ENCODE data around the gene LY9.

Gene LY9

DNA sequence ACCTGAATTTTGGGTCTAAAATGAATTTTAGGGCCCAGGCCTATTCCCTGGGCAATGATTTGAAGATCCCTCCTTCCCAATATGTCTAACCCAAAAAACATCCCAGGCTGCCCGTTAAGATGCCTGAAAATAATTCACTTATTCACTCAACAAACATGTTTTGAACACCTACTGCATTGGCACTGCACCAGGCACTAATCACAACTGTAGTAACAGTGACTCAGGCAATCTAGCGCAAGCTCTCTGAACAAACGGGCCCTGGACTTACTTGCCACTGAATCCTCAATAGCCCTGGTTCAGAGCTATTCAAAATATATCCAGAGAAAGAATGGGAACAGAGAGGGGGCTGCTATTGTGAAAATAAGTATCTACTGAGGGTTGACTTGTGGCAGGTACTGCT, 62.5 kb downstream of the LY9 start:
- H3K4me3 ChIP-seq (ENCODE audit: low read length): no peak overlapping the region
- H3K9me3 ChIP-seq (ENCODE audit: control insufficient read depth, insufficient read depth, low read length): no peaks in the 10 kb centered on the region
- no peaks in the 10 kb centered on the region for H4K20me1 ChIP-seq (ENCODE audit: control insufficient read depth, insufficient read depth, low read depth, low read length)
- no peaks in the 10 kb centered on the region for H3K9me2 ChIP-seq (replicated peaks; ENCODE audit: control insufficient read depth, low read length)
- H3K36me3 ChIP-seq (ENCODE audit: control insufficient read depth, low read length): no peaks in the 10 kb centered on the region
- no peaks in the 10 kb centered on the region for H3K4me1 ChIP-seq (ENCODE audit: control insufficient read depth, low read length)
- no peaks in the 10 kb centered on the region for H3F3A ChIP-seq (ENCODE audit: control insufficient read depth, insufficient read depth)
- H3K27ac ChIP-seq (ENCODE audit: low read depth, low read length): no peak overlapping the region
- no peak overlapping the region for H3K4me2 ChIP-seq (ENCODE audit: low read length)
- no peaks in the 10 kb centered on the region for H3K79me2 ChIP-seq (ENCODE audit: control insufficient read depth, low read length)
- H3K27me3 ChIP-seq (ENCODE audit: control insufficient read depth, low read length): peaks cover 23% of the 10 kb centered on the region
- TF ChIP-seq EZH2phosphoT487 (IDR thresholded peaks at IDR 0.05; ENCODE audit: borderline replicate concordance, low read length): no peak
- no peak for TF ChIP-seq CTCF (IDR thresholded peaks at IDR 0.05; ENCODE audit: low read depth, low read length, poor library complexity, severe bottlenecking)

GRCh38 chr1:160859166-160859565, 63.2 kb downstream of the LY9 start:
- Histone ChIP-seq H3K27me3 (ENCODE audit: control insufficient read depth, low read length) (peaks cover 23% of the 10 kb centered on the region), H3K79me2 (ENCODE audit: control insufficient read depth, low read length) (no peaks in the 10 kb centered on the region), H3K27ac (ENCODE audit: low read depth, low read length) (no peak overlapping the region), H3K9me3 (ENCODE audit: control insufficient read depth, insufficient read depth, low read length) (no peaks in the 10 kb centered on the region), H3K4me2 (ENCODE audit: low read length) (no peak overlapping the region), H3K9me2 (replicated peaks; ENCODE audit: control insufficient read depth, low read length) (no peaks in the 10 kb centered on the region), H3K4me1 (ENCODE audit: control insufficient read depth, low read length) (no peaks in the 10 kb centered on the region), H4K20me1 (ENCODE audit: control insufficient read depth, insufficient read depth, low read depth, low read length) (no peaks in the 10 kb centered on the region), H3K4me3 (ENCODE audit: low read length) (no peak overlapping the region), H3F3A (ENCODE audit: control insufficient read depth, insufficient read depth) (no peaks in the 10 kb centered on the region), H3K36me3 (ENCODE audit: control insufficient read depth, low read length) (no peaks in the 10 kb centered on the region)
- no peak for TF ChIP-seq EZH2phosphoT487 (IDR thresholded peaks at IDR 0.05; ENCODE audit: borderline replicate concordance, low read length)
- no peak for TF ChIP-seq CTCF (IDR thresholded peaks at IDR 0.05; ENCODE audit: low read depth, low read length, poor library complexity, severe bottlenecking)

DNA sequence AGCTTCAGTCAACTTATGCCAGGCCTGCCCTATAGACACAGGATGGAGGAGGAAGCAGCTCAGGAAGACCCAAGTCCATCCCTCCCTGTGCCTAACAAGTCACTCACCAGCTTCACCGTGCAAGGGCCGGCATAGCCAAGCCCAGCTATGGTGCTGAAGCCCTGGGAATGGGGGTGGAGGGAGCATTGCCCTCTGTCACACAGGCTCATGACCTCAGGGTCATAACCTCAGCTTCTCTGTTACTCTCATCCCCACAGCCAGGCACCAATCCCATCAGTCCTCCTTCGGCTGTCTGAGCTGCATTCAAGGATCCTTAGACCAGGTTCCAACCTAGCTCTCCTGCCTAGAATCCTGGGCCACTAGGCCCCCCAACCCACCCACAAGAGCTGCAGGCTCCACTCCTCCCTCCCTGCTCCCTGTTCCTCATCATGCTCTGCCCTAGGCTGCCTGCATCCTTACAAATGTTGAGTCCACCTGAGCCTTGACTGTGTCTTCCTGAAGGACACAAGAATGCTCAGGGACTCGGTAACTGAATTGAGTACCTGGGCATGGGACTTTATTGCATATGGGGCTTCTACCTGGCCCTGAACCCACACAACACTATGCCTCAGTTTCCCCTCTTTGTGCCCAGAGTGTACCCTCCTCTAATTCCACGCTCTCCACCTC, 65.0 kb downstream of the LY9 start:
- no peaks in the 10 kb centered on the region for H3K79me2 ChIP-seq (ENCODE audit: control insufficient read depth, low read length)
- H3K9me3 ChIP-seq (ENCODE audit: control insufficient read depth, insufficient read depth, low read length): no peaks in the 10 kb centered on the region
- TF ChIP-seq CTCF (IDR thresholded peaks at IDR 0.05; ENCODE audit: low read depth, low read length, poor library complexity, severe bottlenecking) (no peak), EZH2phosphoT487 (IDR thresholded peaks at IDR 0.05; ENCODE audit: borderline replicate concordance, low read length) (no peak)
- no peaks in the 10 kb centered on the region for H3K36me3 ChIP-seq (ENCODE audit: control insufficient read depth, low read length)
- H3K4me1 ChIP-seq (ENCODE audit: control insufficient read depth, low read length): no peaks in the 10 kb centered on the region
- H4K20me1 ChIP-seq (ENCODE audit: control insufficient read depth, insufficient read depth, low read depth, low read length): no peaks in the 10 kb centered on the region
- H3F3A ChIP-seq (ENCODE audit: control insufficient read depth, insufficient read depth): no peaks in the 10 kb centered on the region
- H3K27ac ChIP-seq (ENCODE audit: low read depth, low read length): no peak overlapping the region
- no peak overlapping the region for H3K4me2 ChIP-seq (ENCODE audit: low read length)
- H3K4me3 ChIP-seq (ENCODE audit: low read length): no peak overlapping the region
- peaks cover 14% of the 10 kb centered on the region; the same call in 1 of the 2 replicates for H3K27me3 ChIP-seq (ENCODE audit: control insufficient read depth, low read length)
- no peaks in the 10 kb centered on the region for H3K9me2 ChIP-seq (replicated peaks; ENCODE audit: control insufficient read depth, low read length)
